ENCODE results near the gene PRRT1B.

The PRRT1B gene

GRCh38 chr9:131518553-131518952 is 26.8 kb upstream of the PRRT1B start:
- TF ChIP-seq, protein P1, sequence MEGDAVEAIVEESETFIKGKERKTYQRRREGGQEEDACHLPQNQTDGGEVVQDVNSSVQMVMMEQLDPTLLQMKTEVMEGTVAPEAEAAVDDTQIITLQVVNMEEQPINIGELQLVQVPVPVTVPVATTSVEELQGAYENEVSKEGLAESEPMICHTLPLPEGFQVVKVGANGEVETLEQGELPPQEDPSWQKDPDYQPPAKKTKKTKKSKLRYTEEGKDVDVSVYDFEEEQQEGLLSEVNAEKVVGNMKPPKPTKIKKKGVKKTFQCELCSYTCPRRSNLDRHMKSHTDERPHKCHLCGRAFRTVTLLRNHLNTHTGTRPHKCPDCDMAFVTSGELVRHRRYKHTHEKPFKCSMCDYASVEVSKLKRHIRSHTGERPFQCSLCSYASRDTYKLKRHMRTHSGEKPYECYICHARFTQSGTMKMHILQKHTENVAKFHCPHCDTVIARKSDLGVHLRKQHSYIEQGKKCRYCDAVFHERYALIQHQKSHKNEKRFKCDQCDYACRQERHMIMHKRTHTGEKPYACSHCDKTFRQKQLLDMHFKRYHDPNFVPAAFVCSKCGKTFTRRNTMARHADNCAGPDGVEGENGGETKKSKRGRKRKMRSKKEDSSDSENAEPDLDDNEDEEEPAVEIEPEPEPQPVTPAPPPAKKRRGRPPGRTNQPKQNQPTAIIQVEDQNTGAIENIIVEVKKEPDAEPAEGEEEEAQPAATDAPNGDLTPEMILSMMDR (IDR thresholded peaks at IDR 0.05; ENCODE audit: unreplicated experiment in 3 of 3): no peak
- no peaks in the 10 kb centered on the region for H3K4me1 Mint-ChIP-seq
- H3K27me3 Mint-ChIP-seq (ENCODE audit: low read depth): no peaks in the 10 kb centered on the region
- H3K9me3 Mint-ChIP-seq: no peaks in the 10 kb centered on the region
- H3K36me3 Mint-ChIP-seq (ENCODE audit: low read depth): peaks cover 48% of the 10 kb centered on the region
- H3K4me3 Mint-ChIP-seq: no peak overlapping the region
- no peak overlapping the region for H3K27ac Mint-ChIP-seq

GRCh38 chr9:131520503-131520902 is 24.8 kb upstream of the PRRT1B start:
- H3K27me3 Mint-ChIP-seq (ENCODE audit: low read depth): no peaks in the 10 kb centered on the region
- no peaks in the 10 kb centered on the region for H3K9me3 Mint-ChIP-seq
- H3K4me3 Mint-ChIP-seq: no peak overlapping the region
- no peaks in the 10 kb centered on the region for H3K4me1 Mint-ChIP-seq
- H3K36me3 Mint-ChIP-seq (ENCODE audit: low read depth): peaks cover 57% of the 10 kb centered on the region
- H3K27ac Mint-ChIP-seq: no peak overlapping the region
- TF ChIP-seq, protein P1 (IDR thresholded peaks at IDR 0.05; ENCODE audit: unreplicated experiment in 3 of 3): no peak

GRCh38 chr9:131521203-131521602 is 24.1 kb upstream of the PRRT1B start:
- Mint-ChIP-seq H3K9me3 (no peaks in the 10 kb centered on the region), H3K27ac (no peak overlapping the region), H3K4me3 (no peak overlapping the region), H3K27me3 (ENCODE audit: low read depth) (no peaks in the 10 kb centered on the region), H3K36me3 (ENCODE audit: low read depth) (peaks cover 64% of the 10 kb centered on the region), H3K4me1 (no peaks in the 10 kb centered on the region)
- TF ChIP-seq, protein P1 (IDR thresholded peaks at IDR 0.05; ENCODE audit: unreplicated experiment in 3 of 3): no peak

DNA sequence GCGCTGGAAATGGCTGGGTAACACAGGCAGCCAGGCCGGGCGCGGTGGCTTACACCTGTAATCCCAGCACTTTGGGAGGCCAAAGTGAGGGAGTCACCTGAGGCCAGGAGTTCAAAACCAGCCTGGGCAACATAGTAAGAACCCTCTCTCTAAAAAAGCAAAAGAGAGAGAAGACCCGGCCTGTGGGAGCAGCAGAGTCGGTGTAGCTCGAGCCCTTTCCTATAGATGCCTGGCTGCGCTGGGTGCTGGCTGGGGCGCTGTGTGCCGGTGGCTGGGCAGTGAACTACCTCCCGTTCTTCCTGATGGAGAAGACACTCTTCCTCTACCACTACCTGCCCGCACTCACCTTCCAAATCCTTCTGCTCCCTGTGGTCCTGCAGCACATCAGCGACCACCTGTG is 23.5 kb upstream of the PRRT1B start:
- Mint-ChIP-seq H3K36me3 (ENCODE audit: low read depth) (peaks cover 70% of the 10 kb centered on the region), H3K27ac (no peak overlapping the region), H3K9me3 (no peaks in the 10 kb centered on the region), H3K27me3 (ENCODE audit: low read depth) (no peaks in the 10 kb centered on the region), H3K4me1 (no peaks in the 10 kb centered on the region), H3K4me3 (no peak overlapping the region)
- TF ChIP-seq, protein P1 (IDR thresholded peaks at IDR 0.05; ENCODE audit: unreplicated experiment in 3 of 3): no peak

- H3K36me3 Mint-ChIP-seq (ENCODE audit: low read depth): peaks cover 73% of the 10 kb centered on the region
- H3K4me3 Mint-ChIP-seq: no peak overlapping the region
- H3K4me1 Mint-ChIP-seq: no peaks in the 10 kb centered on the region
- no peaks in the 10 kb centered on the region for H3K27me3 Mint-ChIP-seq (ENCODE audit: low read depth)
- H3K9me3 Mint-ChIP-seq: no peaks in the 10 kb centered on the region
- TF ChIP-seq, protein P1 (IDR thresholded peaks at IDR 0.05; ENCODE audit: unreplicated experiment in 3 of 3): no peak
- H3K27ac Mint-ChIP-seq: no peak overlapping the region
These were observed 22.9 kb upstream of the PRRT1B start for GRCh38 chr9:131522257-131523085.

- no peaks in the 10 kb centered on the region for H3K4me1 Mint-ChIP-seq
- no peak overlapping the region for H3K27ac Mint-ChIP-seq
- H3K36me3 Mint-ChIP-seq (ENCODE audit: low read depth): peaks cover 69% of the 10 kb centered on the region
- no peaks in the 10 kb centered on the region for H3K27me3 Mint-ChIP-seq (ENCODE audit: low read depth)
- TF ChIP-seq, protein P1 (IDR thresholded peaks at IDR 0.05; ENCODE audit: unreplicated experiment in 3 of 3): no peak
- no peak overlapping the region for H3K4me3 Mint-ChIP-seq
- no peaks in the 10 kb centered on the region for H3K9me3 Mint-ChIP-seq
These were observed 22.3 kb upstream of the PRRT1B start for GRCh38 chr9:131523086-131523388.
